ENCODE data around the gene SOX4. TPM values are rescaled to one million over a fixed set of nuclear protein-coding genes. Genes with fewer than 3 reads are reported as not detected.

Gene SOX4
- total and polyA plus RNA-seq, 5 donors from 2014 or later = 0.30 to 7.6 (median 0.52) TPM

DNA sequence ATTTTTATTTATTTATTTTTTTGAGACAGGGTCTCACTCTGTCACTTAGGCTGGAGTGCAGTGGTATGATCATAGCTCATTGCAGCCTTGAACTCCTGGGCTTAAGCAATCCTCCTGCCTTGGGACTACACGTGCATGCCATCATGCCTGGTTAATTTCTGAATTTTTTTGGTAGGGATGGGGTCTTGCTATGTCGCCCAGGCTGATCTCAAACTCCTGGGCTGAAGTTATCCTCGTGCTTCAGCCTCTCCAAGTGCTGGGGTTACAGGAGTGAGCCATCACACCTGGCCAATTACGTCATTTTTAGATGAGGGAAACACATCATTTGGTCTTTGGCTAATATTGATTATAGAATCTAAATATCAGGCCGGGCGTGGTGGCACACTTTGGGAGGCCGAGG is 32.1 kb downstream of the SOX4 start:
- H3K27ac Mint-ChIP-seq = no peak overlapping the region
- no peaks in the 10 kb centered on the region for H3K36me3 Mint-ChIP-seq
- DNase-seq (no peak), ATAC-seq (ENCODE audit: low read depth in 2 of 2) (no peak)
- no peaks in the 10 kb centered on the region for H3K4me1 Mint-ChIP-seq
- no peak overlapping the region for H3K4me3 ChIP-seq (ENCODE audit: low read depth, low read length)
- no peak overlapping the region for H3K4me3 Mint-ChIP-seq
- H3K4me1 ChIP-seq (ENCODE audit: control insufficient read depth, insufficient read depth, low read length, poor library complexity, severe bottlenecking) = no peaks in the 10 kb centered on the region
- H3K27me3 ChIP-seq (ENCODE audit: control insufficient read depth, insufficient read depth, low read length) = no peaks in the 10 kb centered on the region
- H3K36me3 ChIP-seq (ENCODE audit: control insufficient read depth, insufficient read depth, low read length) = no peaks in the 10 kb centered on the region
- H3K9me3 Mint-ChIP-seq = peaks cover 0 to 1% (median 0%) of the 10 kb centered on the region in 7 donors
- H3K27me3 Mint-ChIP-seq = no peaks in the 10 kb centered on the region
- H3K27ac ChIP-seq (ENCODE audit: insufficient read depth, low read length, poor library complexity, severe bottlenecking) = no peak overlapping the region
- H3K9me3 ChIP-seq (ENCODE audit: control insufficient read depth in 2 of 2, low read length in 2 of 2) = no peaks in the 10 kb centered on the region

DNA sequence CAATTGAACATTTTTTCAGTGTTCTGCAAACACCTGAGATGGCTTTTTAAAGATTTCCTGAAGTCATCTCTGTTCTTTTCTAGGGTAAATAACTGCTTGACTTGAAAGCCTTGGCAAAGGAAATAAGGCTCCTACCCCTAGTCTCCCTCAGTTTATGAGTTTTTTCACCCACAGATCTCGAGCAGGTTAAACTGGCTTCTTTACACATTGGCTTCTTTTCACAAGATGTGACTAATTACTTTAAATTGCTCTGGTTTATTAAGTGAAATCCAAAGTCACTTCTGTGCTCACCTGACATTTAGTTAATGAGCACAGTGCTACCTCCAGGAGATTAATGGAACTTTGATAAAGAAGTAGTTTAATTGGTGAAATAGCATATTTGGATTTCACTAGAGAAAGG is 33.2 kb downstream of the SOX4 start:
- no peaks in the 10 kb centered on the region for H3K9me3 ChIP-seq (ENCODE audit: control insufficient read depth in 2 of 2, low read length in 2 of 2)
- no peaks in the 10 kb centered on the region for H3K36me3 ChIP-seq (ENCODE audit: control insufficient read depth, insufficient read depth, low read length)
- H3K4me3 Mint-ChIP-seq = no peak overlapping the region
- no peak for DNase-seq
- H3K9me3 Mint-ChIP-seq = peaks cover 0 to 1% (median 0%) of the 10 kb centered on the region in 7 donors
- H3K27me3 ChIP-seq (ENCODE audit: control insufficient read depth, insufficient read depth, low read length) = no peaks in the 10 kb centered on the region
- H3K4me3 ChIP-seq (ENCODE audit: low read depth, low read length) = no peak overlapping the region
- ATAC-seq (ENCODE audit: low read depth in 2 of 2) = no peak
- no peaks in the 10 kb centered on the region for H3K27me3 Mint-ChIP-seq
- H3K4me1 Mint-ChIP-seq = no peaks in the 10 kb centered on the region
- H3K4me1 ChIP-seq (ENCODE audit: control insufficient read depth, insufficient read depth, low read length, poor library complexity, severe bottlenecking) = no peaks in the 10 kb centered on the region
- no peaks in the 10 kb centered on the region for H3K36me3 Mint-ChIP-seq
- no peak overlapping the region for H3K27ac ChIP-seq (ENCODE audit: insufficient read depth, low read length, poor library complexity, severe bottlenecking)
- no peak overlapping the region for H3K27ac Mint-ChIP-seq

DNA sequence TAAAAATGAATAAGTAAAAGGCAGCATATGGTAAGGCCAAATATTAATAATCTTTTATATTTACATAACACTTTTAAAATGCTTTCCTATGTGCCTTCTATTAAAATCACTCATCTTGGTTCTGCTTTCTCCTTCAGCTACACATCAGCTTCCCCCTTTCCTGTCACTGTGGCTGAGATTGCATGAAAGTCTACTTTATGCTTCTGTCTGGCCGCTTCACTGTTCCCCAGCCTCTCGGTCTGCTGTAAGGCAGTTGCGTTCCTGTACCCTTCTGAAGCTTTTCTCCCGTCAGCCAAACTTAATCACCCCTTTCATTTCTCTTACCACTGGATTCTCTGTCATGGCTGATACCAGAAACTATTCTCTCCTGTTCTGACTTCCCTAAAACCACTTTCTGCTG is 34.6 kb downstream of the SOX4 start:
- Mint-ChIP-seq H3K27ac (no peak overlapping the region), H3K9me3 (peaks cover 0 to 1% (median 0%) of the 10 kb centered on the region in 7 donors), H3K36me3 (no peaks in the 10 kb centered on the region), H3K4me1 (no peaks in the 10 kb centered on the region), H3K27me3 (no peaks in the 10 kb centered on the region), H3K4me3 (no peak overlapping the region)
- Histone ChIP-seq H3K4me3 (ENCODE audit: low read depth, low read length) (no peak overlapping the region), H3K27ac (ENCODE audit: insufficient read depth, low read length, poor library complexity, severe bottlenecking) (no peak overlapping the region), H3K4me1 (ENCODE audit: control insufficient read depth, insufficient read depth, low read length, poor library complexity, severe bottlenecking) (no peaks in the 10 kb centered on the region), H3K9me3 (ENCODE audit: control insufficient read depth in 2 of 2, low read length in 2 of 2) (no peaks in the 10 kb centered on the region), H3K27me3 (ENCODE audit: control insufficient read depth, insufficient read depth, low read length) (no peaks in the 10 kb centered on the region), H3K36me3 (ENCODE audit: control insufficient read depth, insufficient read depth, low read length) (no peaks in the 10 kb centered on the region)
- no peak for ATAC-seq (ENCODE audit: low read depth in 2 of 2)
- DNase-seq = no peak

- Mint-ChIP-seq H3K4me3 (no peak overlapping the region), H3K36me3 (no peaks in the 10 kb centered on the region), H3K27ac (no peak overlapping the region), H3K27me3 (peaks cover 4% of the 10 kb centered on the region), H3K9me3 (no peaks in the 10 kb centered on the region), H3K4me1 (no peaks in the 10 kb centered on the region)
- H3K4me3 ChIP-seq (ENCODE audit: low read depth, low read length) = no peak overlapping the region
- H3K4me1 ChIP-seq (ENCODE audit: control insufficient read depth, insufficient read depth, low read length, poor library complexity, severe bottlenecking) = no peaks in the 10 kb centered on the region
- DNase-seq = no peak
- no peaks in the 10 kb centered on the region for H3K36me3 ChIP-seq (ENCODE audit: control insufficient read depth, insufficient read depth, low read length)
- H3K27me3 ChIP-seq (ENCODE audit: control insufficient read depth, insufficient read depth, low read length) = no peaks in the 10 kb centered on the region
- ATAC-seq (ENCODE audit: low read depth in 2 of 2) = no peak
- H3K27ac ChIP-seq (ENCODE audit: insufficient read depth, low read length, poor library complexity, severe bottlenecking) = no peak overlapping the region
- no peaks in the 10 kb centered on the region for H3K9me3 ChIP-seq (ENCODE audit: control insufficient read depth in 2 of 2, low read length in 2 of 2)
Measured at GRCh38 chr6:21633511-21634109, 40.1 kb downstream of the SOX4 start.

- Histone ChIP-seq H3K4me3 (ENCODE audit: low read depth, low read length) (no peak overlapping the region), H3K27me3 (ENCODE audit: control insufficient read depth, insufficient read depth, low read length) (no peaks in the 10 kb centered on the region), H3K36me3 (ENCODE audit: control insufficient read depth, insufficient read depth, low read length) (no peaks in the 10 kb centered on the region), H3K4me1 (ENCODE audit: control insufficient read depth, insufficient read depth, low read length, poor library complexity, severe bottlenecking) (no peaks in the 10 kb centered on the region), H3K27ac (ENCODE audit: insufficient read depth, low read length, poor library complexity, severe bottlenecking) (no peak overlapping the region), H3K9me3 (ENCODE audit: control insufficient read depth in 2 of 2, low read length in 2 of 2) (no peaks in the 10 kb centered on the region)
- Mint-ChIP-seq H3K9me3 (peaks cover 0 to 1% (median 0%) of the 10 kb centered on the region in 7 donors), H3K27ac (no peak overlapping the region), H3K27me3 (peaks cover 4% of the 10 kb centered on the region), H3K4me1 (no peaks in the 10 kb centered on the region), H3K36me3 (no peaks in the 10 kb centered on the region), H3K4me3 (no peak overlapping the region)
- ATAC-seq (ENCODE audit: low read depth in 2 of 2) = no peak
- no peak for DNase-seq
Measured at GRCh38 chr6:21634582-21634981, 41.0 kb downstream of the SOX4 start.

- DNase-seq = no peak
- Histone ChIP-seq H3K4me1 (ENCODE audit: control insufficient read depth, insufficient read depth, low read length, poor library complexity, severe bottlenecking) (no peaks in the 10 kb centered on the region), H3K4me3 (ENCODE audit: low read depth, low read length) (no peak overlapping the region), H3K27ac (ENCODE audit: insufficient read depth, low read length, poor library complexity, severe bottlenecking) (no peak overlapping the region), H3K36me3 (ENCODE audit: control insufficient read depth, insufficient read depth, low read length) (no peaks in the 10 kb centered on the region), H3K9me3 (ENCODE audit: control insufficient read depth in 2 of 2, low read length in 2 of 2) (no peaks in the 10 kb centered on the region), H3K27me3 (ENCODE audit: control insufficient read depth, insufficient read depth, low read length) (no peaks in the 10 kb centered on the region)
- no peak for ATAC-seq (ENCODE audit: low read depth in 2 of 2)
- Mint-ChIP-seq H3K4me1 (no peaks in the 10 kb centered on the region), H3K27me3 (peaks cover 4% of the 10 kb centered on the region), H3K4me3 (no peak overlapping the region), H3K27ac (no peak overlapping the region), H3K36me3 (no peaks in the 10 kb centered on the region), H3K9me3 (peaks cover 0 to 2% (median 0%) of the 10 kb centered on the region in 7 donors)
Measured at GRCh38 chr6:21636876-21637275, 43.3 kb downstream of the SOX4 start.

GRCh38 chr6:21639316-21639715 is 45.8 kb downstream of the SOX4 start:
- Mint-ChIP-seq H3K27ac (no peak overlapping the region), H3K4me1 (no peaks in the 10 kb centered on the region), H3K36me3 (no peaks in the 10 kb centered on the region), H3K27me3 (no peaks in the 10 kb centered on the region), H3K4me3 (no peak overlapping the region), H3K9me3 (peaks cover 0 to 2% (median 0%) of the 10 kb centered on the region in 7 donors)
- ATAC-seq (ENCODE audit: low read depth in 2 of 2) (no peak), DNase-seq (no peak)
- H3K27me3 ChIP-seq (ENCODE audit: control insufficient read depth, insufficient read depth, low read length) = no peaks in the 10 kb centered on the region
- no peak overlapping the region for H3K27ac ChIP-seq (ENCODE audit: insufficient read depth, low read length, poor library complexity, severe bottlenecking)
- H3K4me3 ChIP-seq (ENCODE audit: low read depth, low read length) = no peak overlapping the region
- H3K4me1 ChIP-seq (ENCODE audit: control insufficient read depth, insufficient read depth, low read length, poor library complexity, severe bottlenecking) = no peaks in the 10 kb centered on the region
- no peaks in the 10 kb centered on the region for H3K36me3 ChIP-seq (ENCODE audit: control insufficient read depth, insufficient read depth, low read length)
- no peaks in the 10 kb centered on the region for H3K9me3 ChIP-seq (ENCODE audit: control insufficient read depth in 2 of 2, low read length in 2 of 2)
